MM.1S (cell line): ENCODE data around the gene STON2.

ENCODE experiments used
- DNase-seq: peaks from one replicate; pipeline ENCODE4 v3.0.0-alpha.2; 2015
- H2AFZ ChIP-seq: fragments of 300-600 bp; sonication (generic); 2 replicates; pipeline ENCODE4 v1.6.0; 2016; ENCODE audit warnings: antibody characterized with exemption, low read length
- H3F3A ChIP-seq: fragments of 300-600 bp; sonication (generic); 2 replicates; pipeline ENCODE4 v1.6.1; 2016; ENCODE audit warnings: mild to moderate bottlenecking, antibody characterized with exemption, low read length, moderate library complexity, mixed read lengths; ENCODE audit not compliant: insufficient read depth
- H3K27ac ChIP-seq: fragments of 300-600 bp; sonication (generic); 2 replicates; pipeline ENCODE4 v1.5.1; 2016; ENCODE audit warnings: mild to moderate bottlenecking, low read length
- H3K27me3 ChIP-seq: fragments of 300-600 bp; sonication (generic); replicated peaks from 2 replicates; pipeline ENCODE4 v1.6.0; 2016; ENCODE audit warnings: low read length; ENCODE audit not compliant: insufficient read depth
- H3K36me3 ChIP-seq: fragments of 300-600 bp; sonication (generic); replicated peaks from 2 replicates; pipeline ENCODE4 v1.6.1; 2016; ENCODE audit warnings: mild to moderate bottlenecking, low read length, mixed read lengths; ENCODE audit not compliant: insufficient read depth
- H3K4me1 ChIP-seq: fragments of 300-600 bp; sonication (generic); 2 replicates; pipeline ENCODE4 v1.6.1; 2016; ENCODE audit warnings: low read length, mixed read lengths
- H3K4me2 ChIP-seq: fragments of 300-600 bp; sonication (generic); 2 replicates; pipeline ENCODE4 v1.6.0; 2016; ENCODE audit warnings: low read depth, low read length
- H3K4me3 ChIP-seq: fragments of 300-600 bp; sonication (generic); 2 replicates; pipeline ENCODE4 v1.5.1; 2016; ENCODE audit warnings: low read length, mixed read lengths
- H3K79me2 ChIP-seq: fragments of 300-600 bp; sonication (generic); 2 replicates; pipeline ENCODE4 v1.6.1; 2016; ENCODE audit warnings: mixed run types, low read length, mixed read lengths
- H3K9ac ChIP-seq: fragments of 300-600 bp; sonication (generic); 2 replicates; pipeline ENCODE4 v1.6.1; 2016; ENCODE audit warnings: low read length, mixed read lengths
- H3K9me2 ChIP-seq: fragments of 300-600 bp; sonication (generic); replicated peaks from 2 replicates; pipeline ENCODE4 v1.6.1; 2016; ENCODE audit warnings: mild to moderate bottlenecking, low read length, mixed read lengths; ENCODE audit not compliant: insufficient read depth
- H3K9me3 ChIP-seq: fragments of 300-600 bp; sonication (generic); replicated peaks from 2 replicates; pipeline ENCODE4 v1.6.1; 2016; ENCODE audit warnings: mild to moderate bottlenecking, low read length, mixed read lengths; ENCODE audit not compliant: insufficient read depth
- H4K20me1 ChIP-seq: fragments of 300-600 bp; sonication (generic); 2 replicates; pipeline ENCODE4 v1.6.1; 2016; ENCODE audit warnings: mild to moderate bottlenecking, low read length, moderate library complexity, mixed read lengths; ENCODE audit not compliant: insufficient read depth
- EZH2 ChIP-seq: fragments of 300-600 bp; sonication (generic); optimal IDR thresholded peaks from 2 replicates; pipeline ENCODE3; 2017; ENCODE audit warnings: low read depth, mild to moderate bottlenecking, antibody characterized with exemption, low read length, mixed read lengths
- EZH2phosphoT487 ChIP-seq: fragments of 300-600 bp; sonication (generic); IDR thresholded peaks from 2 replicates; pipeline ENCODE4 v1.6.1; 2018; ENCODE audit warnings: antibody characterized with exemption, low read length
- TF ChIP-seq, protein P1 (sequence below): fragments of 300-600 bp; sonication (generic); IDR thresholded peaks from 2 replicates; pipeline ENCODE4 v1.5.1; 2016; ENCODE audit warnings: antibody characterized with exemption, low read length, mixed read lengths

Gene STON2

DNA sequence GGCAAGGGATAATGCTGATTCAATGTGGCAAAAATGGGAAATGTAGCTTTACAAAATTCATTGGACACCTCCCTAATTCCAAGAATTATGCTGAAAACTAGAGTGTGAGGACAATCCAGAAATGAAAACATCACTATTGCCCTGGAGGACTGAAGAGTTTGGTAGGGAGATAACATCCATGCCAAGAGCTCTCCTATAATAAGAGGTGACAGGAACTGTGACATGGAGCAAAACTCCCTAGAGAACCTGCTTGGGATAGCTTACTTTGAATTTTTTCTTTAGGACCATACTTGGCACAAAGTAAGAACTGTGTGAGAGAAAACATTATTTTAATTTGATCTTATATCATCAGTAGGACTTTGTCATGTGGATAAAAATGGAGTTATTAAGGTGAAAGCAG lies 48.9 kb downstream of the STON2 start:
- no peak for DNase-seq
- H3K4me2 ChIP-seq: no peak overlapping the region
- H3F3A ChIP-seq: no peaks in the 10 kb centered on the region
- H3K27ac ChIP-seq: no peak overlapping the region
- no peak overlapping the region for H3K4me3 ChIP-seq
- no peaks in the 10 kb centered on the region for H4K20me1 ChIP-seq
- H3K36me3 ChIP-seq: no peaks in the 10 kb centered on the region
- no peak overlapping the region for H2AFZ ChIP-seq
- H3K27me3 ChIP-seq: no peaks in the 10 kb centered on the region
- no peak overlapping the region for H3K9ac ChIP-seq
- H3K9me2 ChIP-seq: no peaks in the 10 kb centered on the region
- no peaks in the 10 kb centered on the region for H3K4me1 ChIP-seq
- peaks cover 17% of the 10 kb centered on the region for H3K79me2 ChIP-seq
- TF ChIP-seq EZH2phosphoT487: no peak
- TF ChIP-seq, protein P1, sequence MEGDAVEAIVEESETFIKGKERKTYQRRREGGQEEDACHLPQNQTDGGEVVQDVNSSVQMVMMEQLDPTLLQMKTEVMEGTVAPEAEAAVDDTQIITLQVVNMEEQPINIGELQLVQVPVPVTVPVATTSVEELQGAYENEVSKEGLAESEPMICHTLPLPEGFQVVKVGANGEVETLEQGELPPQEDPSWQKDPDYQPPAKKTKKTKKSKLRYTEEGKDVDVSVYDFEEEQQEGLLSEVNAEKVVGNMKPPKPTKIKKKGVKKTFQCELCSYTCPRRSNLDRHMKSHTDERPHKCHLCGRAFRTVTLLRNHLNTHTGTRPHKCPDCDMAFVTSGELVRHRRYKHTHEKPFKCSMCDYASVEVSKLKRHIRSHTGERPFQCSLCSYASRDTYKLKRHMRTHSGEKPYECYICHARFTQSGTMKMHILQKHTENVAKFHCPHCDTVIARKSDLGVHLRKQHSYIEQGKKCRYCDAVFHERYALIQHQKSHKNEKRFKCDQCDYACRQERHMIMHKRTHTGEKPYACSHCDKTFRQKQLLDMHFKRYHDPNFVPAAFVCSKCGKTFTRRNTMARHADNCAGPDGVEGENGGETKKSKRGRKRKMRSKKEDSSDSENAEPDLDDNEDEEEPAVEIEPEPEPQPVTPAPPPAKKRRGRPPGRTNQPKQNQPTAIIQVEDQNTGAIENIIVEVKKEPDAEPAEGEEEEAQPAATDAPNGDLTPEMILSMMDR: no peak
- TF ChIP-seq EZH2: no peak
- H3K9me3 ChIP-seq: no peaks in the 10 kb centered on the region

- Histone ChIP-seq H3K4me3 (no peak overlapping the region), H4K20me1 (no peaks in the 10 kb centered on the region), H3K9ac (no peak overlapping the region), H3F3A (no peaks in the 10 kb centered on the region), H3K27me3 (no peaks in the 10 kb centered on the region), H3K9me2 (no peaks in the 10 kb centered on the region), H3K27ac (no peak overlapping the region), H3K36me3 (no peaks in the 10 kb centered on the region), H3K4me1 (no peaks in the 10 kb centered on the region), H2AFZ (no peak overlapping the region), H3K4me2 (no peak overlapping the region), H3K79me2 (peaks cover 17% of the 10 kb centered on the region), H3K9me3 (no peaks in the 10 kb centered on the region)
- TF ChIP-seq, protein P1: no peak
- no peak for TF ChIP-seq EZH2phosphoT487
- no peak for DNase-seq
Measured at GRCh38 chr14:81350344-81351130, 49.6 kb downstream of the STON2 start.

GRCh38 chr14:81348061-81348460 lies 52.1 kb downstream of the STON2 start:
- Histone ChIP-seq H3K36me3 (no peaks in the 10 kb centered on the region), H3K79me2 (peaks cover 15% of the 10 kb centered on the region), H3K4me2 (no peak overlapping the region), H3K9ac (no peak overlapping the region), H3F3A (no peaks in the 10 kb centered on the region), H3K4me3 (no peak overlapping the region), H3K9me2 (no peaks in the 10 kb centered on the region), H4K20me1 (no peaks in the 10 kb centered on the region), H3K4me1 (no peaks in the 10 kb centered on the region), H3K9me3 (no peaks in the 10 kb centered on the region), H3K27me3 (no peaks in the 10 kb centered on the region), H2AFZ (no peak overlapping the region), H3K27ac (no peak overlapping the region)
- no peak for TF ChIP-seq EZH2phosphoT487
- TF ChIP-seq, protein P1: no peak
- TF ChIP-seq EZH2: no peak
- no peak for DNase-seq
